ENCODE data around the gene BAG2.

BAG2 gene

DNA sequence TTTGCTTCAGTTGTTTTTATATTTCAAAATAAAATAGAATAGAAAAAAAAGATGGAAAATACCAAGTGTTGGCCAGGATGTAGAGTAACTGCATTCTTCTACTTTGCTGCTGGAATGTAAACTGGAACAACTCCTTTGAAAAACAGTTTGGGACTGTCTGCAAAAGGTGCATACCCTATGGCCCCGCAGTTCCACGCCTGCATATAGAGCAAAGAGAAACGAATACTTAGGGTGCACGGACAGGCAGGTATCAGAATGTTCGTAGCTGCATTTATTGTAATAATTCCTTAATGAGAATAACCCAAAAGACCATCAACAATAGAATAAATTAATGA lies 50.6 kb downstream of the BAG2 start:
- no peak for DNase-seq

- no peak for DNase-seq
These were observed 52.8 kb downstream of the BAG2 start for GRCh38 chr6:57224769-57225515.

- DNase-seq = no peak
These were observed 54.1 kb downstream of the BAG2 start for GRCh38 chr6:57226221-57226620.

Measured in NCI-H1930 (cell line).